GM21528 (cell line): ENCODE measurements around the gene PPM1L.

Experiments used
- ATAC-seq: cut with Tn5 transposase; IDR thresholded peaks from one replicate; pipeline ENCODE4 v1.9.1; 2021; ENCODE audit warnings: mild to moderate bottlenecking, moderate library complexity; ENCODE audit not compliant: unreplicated experiment, low FRiP score

The PPM1L gene

DNA sequence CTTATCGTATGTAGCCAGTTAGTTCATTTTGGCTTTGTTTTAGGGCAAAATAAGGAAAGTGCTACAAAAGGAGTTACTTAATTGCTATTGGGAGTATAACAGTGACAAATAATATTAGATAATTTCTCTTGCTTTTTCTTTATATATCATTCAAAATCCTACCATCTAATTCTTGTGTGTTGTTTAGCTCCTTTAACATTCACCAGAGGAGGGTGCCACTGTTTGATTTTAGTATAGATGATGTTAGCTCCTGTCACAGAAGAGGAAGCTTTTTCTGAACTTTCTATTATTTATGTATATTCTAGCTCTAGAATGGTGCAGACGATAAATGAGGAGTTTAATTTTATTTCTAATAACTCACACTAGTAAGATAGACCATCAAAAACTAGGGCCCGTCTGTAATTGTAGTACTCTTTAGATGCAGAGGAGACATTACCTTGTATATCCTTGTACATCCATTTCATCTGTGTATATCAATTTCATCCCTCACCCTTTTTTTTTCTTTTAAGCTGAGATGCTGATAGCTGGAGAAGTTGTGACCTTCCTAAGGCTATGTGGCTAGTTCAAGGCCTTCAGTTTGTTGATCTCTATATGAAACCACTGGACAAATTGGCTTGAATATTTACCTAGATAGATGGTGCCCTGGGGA, 3.0 kb downstream of the PPM1L start:
- no peak for ATAC-seq

DNA sequence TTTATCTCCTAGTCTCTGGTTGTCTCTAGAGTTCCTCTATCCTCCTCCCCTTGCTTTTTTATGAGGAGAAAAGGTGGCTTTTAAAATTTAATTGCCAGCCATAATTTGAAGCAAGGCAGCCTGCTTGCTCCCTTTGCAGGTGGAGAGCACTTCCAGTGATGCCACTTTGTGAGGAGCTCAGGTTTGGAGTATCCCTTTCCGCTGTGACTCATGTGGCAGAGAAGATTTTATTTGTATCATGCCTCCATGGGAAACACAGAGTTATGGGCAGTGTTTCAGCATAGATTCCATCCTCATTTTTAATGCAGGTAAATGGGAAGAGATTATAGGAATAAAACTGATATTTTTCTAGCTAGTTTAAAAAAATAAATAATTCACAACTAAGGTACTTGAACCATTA, 7.0 kb downstream of the PPM1L start:
- no peak for ATAC-seq

DNA sequence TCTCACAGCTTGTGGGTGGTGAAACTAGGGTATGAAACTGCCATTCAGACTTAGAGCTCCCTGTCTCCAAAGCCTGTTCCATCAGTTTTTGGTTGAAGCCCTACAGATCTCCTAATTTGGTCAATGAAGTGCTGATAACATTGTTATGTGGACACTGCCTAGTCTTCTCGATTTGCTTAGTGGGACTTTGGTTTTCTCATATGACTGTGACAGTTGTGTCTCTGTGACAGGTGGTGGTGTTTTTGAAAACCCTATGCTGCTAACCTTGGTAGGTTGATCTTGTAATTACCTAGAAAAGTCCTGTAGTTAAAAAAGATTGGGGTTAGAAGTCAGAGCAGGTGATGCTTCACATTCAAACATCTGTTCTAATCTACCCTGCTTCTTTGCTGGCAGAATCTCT, 9.2 kb downstream of the PPM1L start:
- ATAC-seq, result no peak

DNA sequence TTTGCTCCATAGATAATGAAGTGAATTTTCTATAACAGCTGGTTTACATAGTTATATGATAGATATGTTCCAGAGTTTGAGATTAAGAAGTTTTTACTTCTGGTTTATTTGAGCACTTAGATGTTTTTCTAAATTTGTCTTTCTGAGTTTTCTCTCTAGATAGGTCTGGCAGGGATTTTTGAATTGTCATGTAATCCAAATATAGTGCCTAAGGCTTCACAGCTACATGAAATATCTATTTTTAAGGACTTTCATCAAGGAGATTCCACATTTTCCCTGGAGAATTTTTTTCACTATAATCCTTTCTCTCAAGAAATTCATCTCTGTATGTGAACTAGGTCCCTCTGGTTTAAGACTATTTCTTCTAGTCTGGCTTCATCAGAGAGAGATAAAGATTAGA, 12.0 kb downstream of the PPM1L start:
- no peak for ATAC-seq

DNA sequence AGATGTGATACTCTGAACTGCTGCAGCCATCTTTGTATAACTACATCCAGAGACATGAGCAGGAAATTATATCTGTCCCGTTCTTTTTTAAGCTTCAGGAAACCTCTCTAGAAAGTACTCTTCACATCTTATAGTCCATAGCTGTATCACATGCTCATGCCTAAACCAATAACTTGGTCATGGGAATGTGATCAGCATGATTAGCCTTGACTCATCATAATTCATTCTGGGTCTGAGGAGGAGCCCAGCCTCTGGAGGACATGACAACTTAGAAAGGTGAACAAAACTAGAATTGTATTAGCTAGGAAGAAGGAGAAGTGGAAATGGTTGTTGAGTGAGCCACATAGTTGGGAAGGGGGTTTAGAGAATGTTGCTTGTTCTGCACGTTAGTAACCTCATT, 12.9 kb downstream of the PPM1L start:
- ATAC-seq, result no peak

DNA sequence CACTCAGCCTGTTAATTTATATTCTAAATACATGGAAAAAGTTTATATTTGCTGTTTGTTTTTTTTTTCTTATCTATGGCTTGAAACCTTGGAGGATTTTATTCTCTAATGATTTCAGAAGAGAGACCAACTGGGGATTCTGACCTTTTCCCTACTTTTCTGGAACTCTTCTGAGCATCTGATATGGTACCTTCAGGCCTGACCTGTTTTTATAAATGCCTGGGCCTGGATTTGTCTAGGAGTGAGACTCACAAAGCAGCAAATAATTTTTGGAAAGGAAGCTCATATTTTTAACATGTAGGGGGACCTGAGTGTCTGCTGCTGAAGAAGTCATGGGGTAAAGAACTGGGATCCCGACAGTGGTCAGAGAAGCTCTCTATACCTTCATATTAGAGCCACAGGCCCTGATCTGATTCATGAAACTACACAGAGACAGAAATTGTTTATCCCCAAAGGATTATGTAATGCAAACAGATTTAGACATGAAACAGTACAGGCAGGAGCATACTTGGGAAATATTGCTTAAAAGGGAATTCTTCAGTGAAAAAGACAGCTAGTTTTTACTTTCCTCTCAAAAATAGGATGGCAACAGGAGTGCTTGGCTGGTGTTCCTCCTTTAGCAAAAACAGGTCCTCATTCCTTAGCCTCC, 15.9 kb downstream of the PPM1L start:
- no peak for ATAC-seq

DNA sequence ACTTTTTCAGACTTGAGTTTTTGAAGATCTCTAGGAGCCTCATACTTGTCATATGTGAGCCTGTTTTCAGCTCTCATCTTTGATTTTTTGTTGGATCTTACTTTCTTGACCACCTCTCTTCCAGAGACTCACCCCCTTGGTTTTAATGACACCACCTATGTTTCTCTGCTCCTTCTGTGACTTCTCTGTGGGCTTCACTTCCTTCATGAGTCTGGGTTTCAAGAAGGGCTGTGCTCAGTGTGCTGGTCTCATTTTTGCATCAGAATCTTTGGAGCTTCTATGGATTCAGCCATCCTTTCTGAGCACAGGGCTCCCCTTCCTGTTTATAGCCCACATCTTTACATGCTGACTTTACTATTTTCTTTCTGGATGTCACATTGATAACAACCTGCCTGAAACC, 17.7 kb downstream of the PPM1L start:
- ATAC-seq, result no peak

DNA sequence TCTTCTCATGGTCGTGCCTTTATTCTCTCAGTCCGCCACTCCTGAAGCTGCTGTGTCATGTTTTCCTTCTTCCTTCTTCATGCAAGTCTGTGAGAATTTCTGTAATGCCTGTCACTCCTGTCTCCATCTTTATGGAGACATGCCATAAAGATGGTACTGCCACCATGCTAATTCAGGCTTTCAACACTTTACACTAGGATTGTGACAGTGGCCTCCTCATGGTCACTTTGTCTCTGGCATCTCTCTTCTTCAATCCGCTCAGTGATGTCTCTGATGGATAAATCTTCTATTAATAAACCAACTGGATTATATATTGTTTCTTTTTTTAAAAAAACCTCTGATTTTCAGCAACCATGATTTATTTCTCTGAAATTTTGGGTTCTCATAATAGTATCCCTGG, 18.1 kb downstream of the PPM1L start:
- no peak for ATAC-seq

DNA sequence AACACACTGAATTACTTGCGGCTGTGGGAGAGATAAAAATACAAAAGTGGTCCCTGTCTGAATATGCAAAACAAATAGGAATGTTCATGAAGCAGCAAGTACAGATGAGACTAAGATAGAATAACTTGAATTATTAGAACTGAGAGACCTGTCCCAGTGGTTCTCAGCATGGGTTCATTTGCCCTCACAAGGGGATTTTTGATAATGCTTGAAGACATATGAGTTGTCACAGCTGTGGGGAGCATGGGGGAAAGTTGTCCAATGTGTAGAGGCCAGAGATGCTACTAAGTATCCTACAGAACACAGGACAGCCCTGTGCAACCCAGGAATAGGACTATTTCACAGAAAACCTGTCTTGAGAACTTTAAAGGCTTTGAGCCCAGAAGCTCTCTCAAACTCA, 22.4 kb downstream of the PPM1L start:
- no peak for ATAC-seq

DNA sequence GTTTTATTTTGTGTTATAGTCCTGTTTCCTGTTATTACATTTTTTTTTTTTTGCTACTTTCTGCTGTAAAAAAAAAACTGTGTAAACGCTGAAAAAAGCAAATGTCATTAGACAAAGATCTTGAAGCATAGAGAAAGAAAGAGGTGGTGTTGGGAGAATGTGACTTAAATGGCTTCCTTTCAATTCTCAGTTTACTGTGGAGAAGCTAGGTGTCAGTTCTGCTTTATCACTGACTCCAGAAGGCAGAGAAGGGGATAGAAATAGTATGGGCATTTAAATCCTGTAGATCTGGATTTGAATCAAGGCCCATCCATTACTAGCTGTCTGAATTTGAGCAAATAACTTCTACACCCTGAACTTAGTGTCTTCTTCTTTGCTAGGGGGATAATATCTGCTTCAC, 23.0 kb downstream of the PPM1L start:
- no peak for ATAC-seq

DNA sequence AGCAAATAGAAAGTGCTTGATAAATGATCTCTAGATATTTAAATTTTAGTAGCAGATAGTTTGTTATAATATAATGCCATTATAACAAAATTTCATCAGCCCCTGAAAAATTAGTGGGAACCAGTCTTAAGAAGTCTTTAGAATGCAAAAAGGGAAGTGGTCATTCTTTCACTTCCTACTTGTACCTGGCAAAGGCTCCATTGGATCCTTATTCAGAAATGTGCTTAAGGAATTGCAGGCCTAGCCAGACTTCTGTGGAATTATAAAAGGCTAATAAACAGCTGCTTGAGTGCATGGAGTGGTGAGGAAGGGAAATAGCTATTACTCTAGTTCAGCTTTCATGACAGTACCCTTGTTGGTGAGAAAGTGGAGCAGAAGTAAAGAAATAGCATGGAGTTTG, 24.2 kb downstream of the PPM1L start:
- no peak for ATAC-seq

DNA sequence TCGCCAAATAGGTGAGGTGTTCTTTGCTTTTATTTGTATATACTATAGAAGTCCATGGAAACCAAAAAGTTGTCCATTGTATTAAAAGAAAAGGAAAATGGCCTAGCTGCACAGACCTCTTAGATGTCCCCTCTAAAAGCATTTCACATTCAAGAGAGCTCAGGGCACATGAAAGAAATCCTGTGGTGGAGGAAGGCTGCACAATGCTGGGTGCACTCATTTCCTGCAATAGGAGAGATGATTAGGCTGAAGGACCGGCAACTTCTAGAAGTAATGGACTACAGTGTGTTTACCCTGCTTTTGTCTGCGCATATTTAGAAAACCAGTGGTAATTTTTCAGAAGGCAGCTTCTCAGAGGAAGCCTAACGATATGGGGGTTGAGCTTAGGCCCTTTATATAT, 25.4 kb downstream of the PPM1L start:
- no peak for ATAC-seq

DNA sequence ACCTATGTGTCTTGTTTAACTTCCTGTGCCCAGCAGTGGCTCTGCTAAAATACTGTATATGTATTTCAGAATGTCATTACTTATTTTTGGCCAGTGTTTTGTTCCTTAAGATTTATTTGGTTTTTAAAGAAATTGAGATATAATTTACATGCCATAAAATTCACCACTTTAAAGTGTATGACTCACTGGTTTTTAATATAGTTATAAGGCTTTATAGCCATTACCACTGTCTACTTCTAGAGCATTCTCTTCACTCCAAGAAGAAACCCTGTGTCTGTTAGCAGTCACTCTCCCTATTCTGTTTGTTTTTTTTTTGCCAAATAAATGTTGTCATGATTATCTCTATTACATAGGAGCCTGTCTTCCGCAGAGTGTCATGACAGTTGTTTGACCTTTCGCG, 25.8 kb downstream of the PPM1L start:
- ATAC-seq, result no peak

DNA sequence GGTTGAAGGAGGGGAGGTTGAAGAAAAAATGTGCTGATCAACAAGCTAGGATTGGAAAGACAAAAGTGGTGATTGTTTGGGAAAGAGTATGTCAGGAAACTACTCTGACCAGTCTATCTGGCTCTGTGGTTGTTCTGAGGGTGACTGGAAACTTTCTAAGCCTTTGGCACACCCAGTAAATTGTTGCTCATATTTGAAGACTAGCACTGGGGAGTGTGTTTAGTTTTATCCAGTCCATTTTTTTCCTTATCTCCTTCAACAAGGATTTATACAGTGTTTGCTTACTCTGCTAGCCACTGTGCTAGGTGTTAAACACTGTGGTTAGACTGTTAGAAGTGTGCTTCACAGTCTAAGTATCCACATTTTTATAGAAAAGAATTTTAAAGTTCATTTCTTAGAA, 28.8 kb downstream of the PPM1L start:
- ATAC-seq, result no peak

DNA sequence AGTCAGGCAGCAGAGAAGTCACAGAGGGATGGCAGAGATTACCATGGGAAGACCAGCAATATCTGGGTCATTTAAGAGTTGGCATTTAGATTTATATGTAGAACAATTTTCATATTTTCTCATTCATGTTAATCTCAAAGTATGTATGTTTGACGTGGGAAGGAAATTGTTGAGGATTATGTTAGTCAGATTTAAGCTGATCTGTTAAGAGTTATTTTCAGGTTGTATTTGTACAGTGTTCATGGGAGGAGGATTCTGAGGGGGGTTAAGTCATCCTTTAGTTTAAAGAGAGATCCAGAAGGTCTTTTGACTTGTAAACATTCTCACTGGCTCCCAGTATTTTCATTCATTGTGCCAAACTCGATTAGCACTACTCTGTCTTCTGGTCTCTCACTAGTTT, 34.7 kb downstream of the PPM1L start:
- no peak for ATAC-seq

DNA sequence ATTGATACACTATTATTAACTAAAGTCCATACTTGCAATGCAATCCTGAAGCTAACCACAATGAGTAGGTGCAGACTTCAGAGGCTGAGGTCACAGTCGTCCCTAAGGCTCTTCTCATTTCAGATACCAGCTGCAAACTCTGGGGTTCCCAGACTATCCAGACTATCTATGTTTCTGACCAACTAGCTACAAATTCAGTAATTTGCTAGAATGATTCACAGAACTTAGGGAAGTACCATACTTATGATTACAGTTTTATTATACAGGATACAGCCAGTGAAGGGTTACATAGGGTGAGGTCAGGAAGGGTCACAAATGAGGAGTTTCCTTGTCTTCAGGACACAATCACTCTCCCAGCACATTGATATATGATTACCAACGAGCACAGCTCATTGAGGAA, 36.5 kb downstream of the PPM1L start:
- no peak for ATAC-seq

DNA sequence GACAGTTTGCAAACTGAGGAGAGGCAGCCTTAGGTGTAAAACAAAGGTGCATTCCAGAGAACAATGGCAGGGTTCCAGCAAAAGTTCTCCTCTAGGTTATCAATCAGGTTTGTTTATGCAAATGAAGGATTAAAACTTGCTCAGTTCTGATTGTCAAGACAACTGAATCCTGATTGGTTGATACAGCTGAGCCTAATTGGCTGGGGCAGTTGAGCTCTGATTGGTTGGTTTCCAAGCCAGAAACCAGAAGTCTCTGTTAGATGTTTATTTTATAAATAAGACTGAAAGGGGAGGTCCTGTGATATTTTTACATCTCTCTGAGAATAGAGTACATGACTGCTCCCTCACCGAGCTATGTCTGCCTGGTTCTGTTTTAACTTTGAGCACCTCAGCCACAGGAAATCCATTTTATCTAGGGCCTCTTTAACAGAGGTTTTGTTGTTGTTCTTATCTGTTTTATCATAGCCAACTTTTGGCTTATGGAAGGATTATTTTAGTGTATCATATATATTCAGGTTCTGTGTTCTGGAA, 37.8 kb downstream of the PPM1L start:
- no peak for ATAC-seq

DNA sequence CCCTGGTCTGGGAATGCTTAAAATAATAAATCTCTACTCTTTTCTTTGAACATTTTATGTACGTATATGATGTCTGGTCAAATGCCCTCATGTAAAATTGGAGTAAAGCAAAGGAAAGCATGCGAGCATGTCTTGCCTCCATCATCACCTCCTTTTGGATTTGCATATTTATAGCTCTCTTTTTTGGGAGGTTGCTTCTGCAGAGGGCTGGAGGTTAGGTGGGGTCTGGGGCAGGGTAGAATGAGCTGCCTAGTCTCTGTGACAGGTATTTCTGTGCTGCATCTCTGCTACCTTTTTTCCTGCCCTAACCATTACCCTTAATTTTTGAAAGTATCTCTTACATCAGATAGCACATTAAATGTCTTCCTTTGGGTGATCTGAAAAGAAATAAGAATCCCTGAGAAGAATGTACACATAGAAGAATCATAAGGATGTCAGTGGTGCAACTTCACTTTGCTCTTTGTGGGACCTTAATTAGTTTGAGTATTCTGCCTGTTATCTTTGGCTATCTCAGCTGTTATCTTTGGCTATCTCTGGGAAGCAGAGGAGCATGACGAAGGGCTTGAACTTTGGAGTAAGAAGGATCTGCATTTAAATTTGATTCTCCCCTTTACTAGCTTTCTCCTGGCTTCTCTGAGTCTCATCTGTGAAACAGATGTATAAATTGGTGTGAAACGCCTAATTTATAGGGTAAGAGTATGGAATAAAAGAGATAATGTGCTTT, 40.2 kb downstream of the PPM1L start:
- ATAC-seq, result no peak

DNA sequence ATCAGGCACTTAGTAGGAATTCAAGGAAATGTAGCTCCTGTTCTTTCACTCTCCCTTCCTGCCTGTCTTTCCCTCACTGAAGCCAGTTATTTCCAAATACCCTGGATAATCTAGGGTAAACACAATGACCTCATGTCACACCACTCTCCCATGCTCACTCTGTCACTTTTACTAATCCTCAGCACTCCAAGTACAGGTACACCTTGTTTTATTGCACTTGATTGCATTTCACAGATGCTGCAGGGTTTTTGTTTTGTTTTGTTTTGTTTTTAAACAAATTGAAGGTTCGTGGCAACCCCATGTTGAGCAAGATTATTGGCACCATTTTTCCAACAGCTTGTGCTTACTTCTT, 40.8 kb downstream of the PPM1L start:
- no peak for ATAC-seq

DNA sequence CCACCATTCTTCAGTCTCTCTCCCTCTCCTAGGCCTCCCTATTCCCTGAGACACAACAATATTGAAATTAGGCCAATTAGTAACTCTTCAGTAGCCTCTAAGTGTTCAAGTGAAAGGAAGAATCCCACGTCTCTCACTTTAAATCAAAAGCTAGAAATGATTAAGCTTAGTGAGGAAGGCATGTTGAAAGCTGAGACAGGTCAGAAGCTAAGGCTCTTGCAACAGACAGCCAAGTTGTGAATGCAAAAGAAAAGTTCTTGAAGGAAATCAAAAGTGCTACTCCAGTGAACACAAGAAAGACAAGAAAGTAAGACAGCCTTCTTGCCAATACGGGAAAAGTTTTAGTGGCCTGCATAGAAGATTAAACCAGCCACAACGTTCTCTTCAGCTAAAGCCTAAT, 41.3 kb downstream of the PPM1L start:
- no peak for ATAC-seq

DNA sequence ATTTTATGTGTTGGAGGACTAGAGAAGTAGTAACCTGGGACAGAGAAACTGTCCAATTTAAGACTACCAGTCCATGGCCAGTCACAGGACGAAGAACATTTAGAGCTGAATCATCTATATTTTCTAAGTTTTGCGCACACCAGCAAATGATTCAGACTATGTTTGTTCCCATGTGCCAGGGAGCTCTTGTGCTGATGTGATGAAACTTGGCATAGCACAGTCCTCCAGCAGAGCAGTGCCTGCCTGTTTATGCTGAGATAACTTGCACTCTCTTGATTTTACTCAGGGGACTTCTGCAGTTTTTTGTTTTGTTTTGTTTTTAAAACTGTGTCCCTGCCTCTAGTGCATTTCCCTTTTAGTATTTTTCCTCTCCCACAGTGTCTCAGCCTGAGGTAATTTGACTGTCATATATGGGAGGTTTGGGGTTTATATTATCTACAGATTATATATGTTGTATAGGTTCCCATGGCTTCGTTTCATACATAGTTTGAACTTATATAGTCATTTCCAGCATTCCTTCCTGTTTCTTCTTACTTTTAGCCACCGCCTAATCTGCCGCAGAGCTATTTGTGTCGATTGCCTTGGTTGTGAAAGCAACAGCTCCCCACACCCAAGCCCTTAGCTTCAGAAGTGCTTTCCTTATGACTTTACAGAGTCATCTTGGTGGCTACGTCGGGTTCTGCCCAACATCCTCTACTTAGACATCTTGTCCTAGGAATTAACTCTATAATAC, 45.5 kb downstream of the PPM1L start:
- peak; percentile 62 for ATAC-seq
